NCI-H1694 (cell line): ENCODE measurements around the gene RAB44.
"Not testable (repeated sequence)": the region's sequence is repeated elsewhere in the genome, so short reads cannot be mapped to it uniquely, and the experiment has no call there.

Source experiments
- DNase-seq: peaks from one replicate; lab custom pipeline; 2025; lab: John Stamatoyannopoulos, UW

The RAB44 gene

GRCh38 chr6:36697481-36697903 lies at the start of gene RAB44:
TSS of gene RAB44 (plus strand) at chr6:36697826. CDS start at chr6:36704236, 6,410 bp downstream.
- no peak for DNase-seq

- no peak for DNase-seq
Measured at GRCh38 chr6:36649086-36649485, 48.5 kb upstream of the RAB44 start.

GRCh38 chr6:36649701-36650484 lies 47.7 kb upstream of the RAB44 start:
- no peak for DNase-seq

- DNase-seq, result no peak
Measured at GRCh38 chr6:36650848-36651478, 46.7 kb upstream of the RAB44 start.

GRCh38 chr6:36651659-36652379 lies 45.8 kb upstream of the RAB44 start:
- DNase-seq, result no peak

- DNase-seq, result not testable (repeated sequence)
Measured at GRCh38 chr6:36654469-36654868, 43.2 kb upstream of the RAB44 start.

GRCh38 chr6:36655085-36655724 lies 42.4 kb upstream of the RAB44 start:
- no peak for DNase-seq

- DNase-seq, result no peak
Measured at GRCh38 chr6:36656441-36656840, 41.2 kb upstream of the RAB44 start.

- DNase-seq, result no peak
Measured at GRCh38 chr6:36657271-36657670, 40.4 kb upstream of the RAB44 start.

- no peak for DNase-seq
Measured at GRCh38 chr6:36657942-36658544, 39.6 kb upstream of the RAB44 start.

- no peak for DNase-seq
Measured at GRCh38 chr6:36659271-36659670, 38.4 kb upstream of the RAB44 start.

- no peak for DNase-seq
Measured at GRCh38 chr6:36660771-36661471, 36.7 kb upstream of the RAB44 start.

GRCh38 chr6:36662380-36662779 lies 35.2 kb upstream of the RAB44 start:
- DNase-seq, result no peak

- no peak for DNase-seq
Measured at GRCh38 chr6:36662827-36663256, 34.8 kb upstream of the RAB44 start.

- no peak for DNase-seq
Measured at GRCh38 chr6:36663504-36664446, 33.9 kb upstream of the RAB44 start.

GRCh38 chr6:36665180-36665579 lies 32.4 kb upstream of the RAB44 start:
- no peak for DNase-seq

- no peak for DNase-seq
Measured at GRCh38 chr6:36666287-36666686, 31.3 kb upstream of the RAB44 start.

GRCh38 chr6:36666826-36667591 lies 30.6 kb upstream of the RAB44 start:
- peak; percentile 41 for DNase-seq

GRCh38 chr6:36668591-36668990 lies 29.0 kb upstream of the RAB44 start:
- no peak for DNase-seq
